ENCODE data around the gene CMTM3. TPM values are rescaled to one million over a fixed set of nuclear protein-coding genes. Genes with fewer than 3 reads are reported as not detected.

The CMTM3 gene
- polyA plus RNA-seq, 1 of the 3 experiments (the other 2 are of a cell fraction), result 69.4 TPM

- Histone ChIP-seq H3K36me3 (replicated peaks in 1 of 2; ENCODE audit: control insufficient read depth in 1 of 2, insufficient read depth in 2 of 2, low read length in 1 of 2) (no peaks in the 10 kb centered on the region), H3K27ac (ENCODE audit: low read depth in 2 of 2, low read length in 1 of 2) (no peak overlapping the region), H3K4me3 (ENCODE audit: low read depth in 2 of 2, low read length in 1 of 2) (no peak overlapping the region), H2AFZ (ENCODE audit: low read depth) (no peak overlapping the region), H3K9ac (no peak overlapping the region), H4K20me1 (ENCODE audit: insufficient read depth) (no peaks in the 10 kb centered on the region), H3K4me1 (ENCODE audit: control insufficient read depth in 1 of 2, insufficient read depth in 2 of 2, low read depth in 1 of 2, low read length in 1 of 2) (peaks cover 8 to 14% of the 10 kb centered on the region in 2 experiments; a peak in 3 of 4 replicates), H3F3A (replicated peaks; ENCODE audit: insufficient read depth) (peaks cover 24% of the 10 kb centered on the region), H3K79me2 (ENCODE audit: insufficient read depth) (peaks cover 48% of the 10 kb centered on the region; the same call in 1 of the 2 replicates), H3K9me3 (no peaks in the 10 kb centered on the region), H3K9me2 (no peaks in the 10 kb centered on the region), H3K27me3 (ENCODE audit: insufficient read depth) (no peaks in the 10 kb centered on the region), H3K4me2 (no peak overlapping the region)
- ChIA-PET CTCF (interaction anchor here (0.7 to 2.4 kb wide), 4 partner anchors 9 to 371 kb away, joined by 3 to 7 read pairs (median 4); no protein-coding TSS in a partner anchor), POLR2A (no interaction called here)
- no peak for DNase-seq
- TF ChIP-seq JUND (IDR thresholded peaks at IDR 0.05) (no peak), POLR2AphosphoS5 (IDR thresholded peaks at IDR 0.05; ENCODE audit: low read depth, low read length) (no peak), CHD2 (IDR thresholded peaks at IDR 0.05; ENCODE audit: low read length, partially characterized antibody) (no peak), CTCF (IDR thresholded peaks at IDR 0.05) (no peak), GABPA (IDR thresholded peaks at IDR 0.05; ENCODE audit: low read depth) (no peak), FOXJ3 (CRISPR knock-in tag; IDR thresholded peaks at IDR 0.05) (no peak), USF1 (IDR thresholded peaks at IDR 0.05; ENCODE audit: borderline replicate concordance, low read depth) (no peak), EZH2phosphoT487 (IDR thresholded peaks at IDR 0.05; ENCODE audit: borderline replicate concordance, low read depth) (no peak), MAX (IDR thresholded peaks at IDR 0.05; ENCODE audit: low read depth) (no peak), RFX5 (IDR thresholded peaks at IDR 0.05; ENCODE audit: low read length) (no peak), MXI1 (IDR thresholded peaks at IDR 0.05; ENCODE audit: low read depth, low read length) (no peak), PBX3 (IDR thresholded peaks at IDR 0.05) (no peak), NFIC (IDR thresholded peaks at IDR 0.05; ENCODE audit: borderline replicate concordance) (no peak), EP300 (IDR thresholded peaks at IDR 0.05; ENCODE audit: borderline replicate concordance in 1 of 2, low read depth in 1 of 2, low read length in 1 of 2) (no peak), MEF2A (IDR thresholded peaks at IDR 0.05; ENCODE audit: borderline replicate concordance, low read depth) (no peak), ZBTB33 (IDR thresholded peaks at IDR 0.05; ENCODE audit: borderline replicate concordance, low read depth) (no peak), SMC3 (IDR thresholded peaks at IDR 0.05; ENCODE audit: low read depth, low read length) (no peak), REST (IDR thresholded peaks at IDR 0.05; ENCODE audit: low read depth, low read length) (no peak), ELF1 (IDR thresholded peaks at IDR 0.05) (no peak)
- WGBS (ENCODE audit: low lambda C conversion rate), result 67% methylated on average over 3 of the region's 3 CpGs
Observed at GRCh38 chr16:66656547-66656946, 52.0 kb downstream of the CMTM3 start.

All from SK-N-SH (cell line).